ENCODE results near the gene SYNJ1.

- TF ChIP-seq POLR2AphosphoS5 (IDR thresholded peaks at IDR 0.05; ENCODE audit: low read depth, low read length): no peak
- no peak for TF ChIP-seq TAF1 (IDR thresholded peaks at IDR 0.05; ENCODE audit: borderline replicate concordance, insufficient read depth, low read length)
- TF ChIP-seq REST (IDR thresholded peaks at IDR 0.05; ENCODE audit: insufficient read depth in 1 of 2, low read depth in 2 of 2, low read length in 2 of 2): no peak
- peak; percentile 65 for TF ChIP-seq FOXP2 (optimal IDR thresholded peaks at IDR 0.05; ENCODE audit: borderline replicate concordance, extremely low read depth, extremely low read length, insufficient read depth)
These were observed 130.6 kb downstream of the SYNJ1 start for GRCh38 chr21:32597205-32597604.

Data from PFSK-1 (cell line).